ENCODE data around the gene EPC2.

EPC2 gene

DNA sequence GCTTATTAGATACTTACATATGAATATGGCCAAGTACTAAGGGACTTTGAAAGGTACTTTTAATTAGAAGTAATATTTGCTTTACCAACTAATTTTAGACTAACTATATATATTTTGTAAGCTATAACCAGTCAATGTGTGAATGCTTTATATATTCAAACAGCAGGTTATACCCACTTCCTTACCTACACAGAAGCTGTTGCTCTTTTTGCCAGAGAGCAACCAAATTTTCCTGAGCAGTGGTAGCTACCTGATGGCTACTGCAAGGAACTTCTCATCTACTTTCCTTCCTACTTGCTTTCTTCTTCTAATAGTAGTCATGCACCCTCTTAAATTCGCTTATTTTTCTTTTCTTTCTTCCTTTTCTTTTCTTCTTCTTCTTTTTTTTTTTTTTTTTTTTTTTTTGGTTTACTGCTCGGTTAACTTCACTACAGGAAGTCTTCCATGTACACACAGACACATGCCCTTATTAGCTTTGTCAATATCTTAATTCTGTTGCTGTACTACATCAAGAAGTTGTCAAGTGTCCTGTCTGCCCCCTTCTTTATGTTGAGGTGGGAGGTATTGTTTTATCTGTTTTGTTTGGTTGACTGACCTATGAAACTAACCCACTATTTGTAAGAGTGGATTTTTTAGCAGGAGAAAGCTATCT, 95.0 kb downstream of the EPC2 start:
- H3F3A ChIP-seq (ENCODE audit: low read depth) = no peaks in the 10 kb centered on the region
- H4K20me1 ChIP-seq (ENCODE audit: insufficient read depth, low read length, poor library complexity, severe bottlenecking) = peaks cover 20% of the 10 kb centered on the region
- no peaks in the 10 kb centered on the region; the same call in 1 of the 2 replicates for H3K36me3 ChIP-seq (ENCODE audit: insufficient read depth, low read length)
- no peak overlapping the region for H2AFZ ChIP-seq (ENCODE audit: low read length)
- H3K27me3 ChIP-seq (ENCODE audit: insufficient read depth, low read length, poor library complexity, severe bottlenecking) = no peaks in the 10 kb centered on the region
- no peak overlapping the region for H3K9ac ChIP-seq (ENCODE audit: low read depth, low read length, poor library complexity, severe bottlenecking)
- no peak overlapping the region for H3K4me3 ChIP-seq (ENCODE audit: low read length, poor library complexity, severe bottlenecking)
- H3K4me1 ChIP-seq (ENCODE audit: insufficient read depth, low read length, poor library complexity, severe bottlenecking) = peaks cover 8% of the 10 kb centered on the region
- no peak overlapping the region for H3K4me2 ChIP-seq (ENCODE audit: low read depth, low read length, poor library complexity, severe bottlenecking)
- peaks cover 53% of the 10 kb centered on the region for H3K79me2 ChIP-seq (ENCODE audit: insufficient read depth, low read length)
- no peaks in the 10 kb centered on the region for H3K9me3 ChIP-seq (ENCODE audit: insufficient read depth, low read depth, low read length)
- no peak for TF ChIP-seq EZH2phosphoT487 (IDR thresholded peaks at IDR 0.05; ENCODE audit: borderline replicate concordance)
- TF ChIP-seq, protein P1, sequence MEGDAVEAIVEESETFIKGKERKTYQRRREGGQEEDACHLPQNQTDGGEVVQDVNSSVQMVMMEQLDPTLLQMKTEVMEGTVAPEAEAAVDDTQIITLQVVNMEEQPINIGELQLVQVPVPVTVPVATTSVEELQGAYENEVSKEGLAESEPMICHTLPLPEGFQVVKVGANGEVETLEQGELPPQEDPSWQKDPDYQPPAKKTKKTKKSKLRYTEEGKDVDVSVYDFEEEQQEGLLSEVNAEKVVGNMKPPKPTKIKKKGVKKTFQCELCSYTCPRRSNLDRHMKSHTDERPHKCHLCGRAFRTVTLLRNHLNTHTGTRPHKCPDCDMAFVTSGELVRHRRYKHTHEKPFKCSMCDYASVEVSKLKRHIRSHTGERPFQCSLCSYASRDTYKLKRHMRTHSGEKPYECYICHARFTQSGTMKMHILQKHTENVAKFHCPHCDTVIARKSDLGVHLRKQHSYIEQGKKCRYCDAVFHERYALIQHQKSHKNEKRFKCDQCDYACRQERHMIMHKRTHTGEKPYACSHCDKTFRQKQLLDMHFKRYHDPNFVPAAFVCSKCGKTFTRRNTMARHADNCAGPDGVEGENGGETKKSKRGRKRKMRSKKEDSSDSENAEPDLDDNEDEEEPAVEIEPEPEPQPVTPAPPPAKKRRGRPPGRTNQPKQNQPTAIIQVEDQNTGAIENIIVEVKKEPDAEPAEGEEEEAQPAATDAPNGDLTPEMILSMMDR (conservative IDR thresholded peaks at IDR 0.05; ENCODE audit: low read length) = no peak
- no peaks in the 10 kb centered on the region for H3K9me2 ChIP-seq (replicated peaks; ENCODE audit: low read depth, low read length)

DNA sequence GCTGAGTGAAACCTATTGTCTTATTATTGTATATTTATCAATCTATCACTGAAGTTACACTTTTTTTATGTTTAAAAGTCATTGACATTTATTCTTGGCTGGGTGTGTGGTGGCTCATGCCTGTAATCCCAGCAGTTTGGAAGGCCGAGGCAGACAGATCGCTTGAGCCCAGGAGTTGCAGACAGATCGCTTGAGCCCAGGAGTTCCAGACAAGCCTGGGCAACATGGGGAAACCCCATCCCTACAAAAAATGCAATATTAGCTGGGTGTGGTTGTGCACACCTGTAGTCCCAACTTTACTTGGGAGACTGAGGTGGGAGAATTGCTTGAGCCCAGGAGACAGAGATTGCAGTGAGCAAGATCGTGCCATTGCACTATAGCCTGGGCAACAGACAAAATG, 97.8 kb downstream of the EPC2 start:
- no peak overlapping the region for H3K4me2 ChIP-seq (ENCODE audit: low read depth, low read length, poor library complexity, severe bottlenecking)
- peaks cover 8% of the 10 kb centered on the region for H3K4me1 ChIP-seq (ENCODE audit: insufficient read depth, low read length, poor library complexity, severe bottlenecking)
- no peaks in the 10 kb centered on the region for H3K9me3 ChIP-seq (ENCODE audit: insufficient read depth, low read depth, low read length)
- H4K20me1 ChIP-seq (ENCODE audit: insufficient read depth, low read length, poor library complexity, severe bottlenecking) = peaks cover 8% of the 10 kb centered on the region
- 0 out of 2 replicates have a peak, but pooled peaks cover 4% of the 10 kb centered on the region for H3K36me3 ChIP-seq (ENCODE audit: insufficient read depth, low read length)
- H3K79me2 ChIP-seq (ENCODE audit: insufficient read depth, low read length) = peaks cover 32% of the 10 kb centered on the region; the same call in 1 of the 2 replicates
- H3F3A ChIP-seq (ENCODE audit: low read depth) = no peaks in the 10 kb centered on the region
- no peak overlapping the region for H3K4me3 ChIP-seq (ENCODE audit: low read length, poor library complexity, severe bottlenecking)
- no peaks in the 10 kb centered on the region for H3K9me2 ChIP-seq (replicated peaks; ENCODE audit: low read depth, low read length)
- no peak overlapping the region for H3K9ac ChIP-seq (ENCODE audit: low read depth, low read length, poor library complexity, severe bottlenecking)
- TF ChIP-seq EZH2phosphoT487 (IDR thresholded peaks at IDR 0.05; ENCODE audit: borderline replicate concordance) = no peak
- TF ChIP-seq, protein P1 (conservative IDR thresholded peaks at IDR 0.05; ENCODE audit: low read length) = no peak
- no peaks in the 10 kb centered on the region for H3K27me3 ChIP-seq (ENCODE audit: insufficient read depth, low read length, poor library complexity, severe bottlenecking)
- H2AFZ ChIP-seq (ENCODE audit: low read length) = no peak overlapping the region

GRCh38 chr2:148745151-148745851, 100.8 kb downstream of the EPC2 start:
- H3K9me2 ChIP-seq (replicated peaks; ENCODE audit: low read depth, low read length) = no peaks in the 10 kb centered on the region
- no peak overlapping the region for H2AFZ ChIP-seq (ENCODE audit: low read length)
- TF ChIP-seq, protein P1 (conservative IDR thresholded peaks at IDR 0.05; ENCODE audit: low read length) = no peak
- no peak for TF ChIP-seq EZH2phosphoT487 (IDR thresholded peaks at IDR 0.05; ENCODE audit: borderline replicate concordance)
- H3K9me3 ChIP-seq (ENCODE audit: insufficient read depth, low read depth, low read length) = no peaks in the 10 kb centered on the region
- H3K9ac ChIP-seq (ENCODE audit: low read depth, low read length, poor library complexity, severe bottlenecking) = no peak overlapping the region
- H3K79me2 ChIP-seq (ENCODE audit: insufficient read depth, low read length) = peaks cover 17% of the 10 kb centered on the region; the same call in 1 of the 2 replicates
- H3K36me3 ChIP-seq (ENCODE audit: insufficient read depth, low read length) = 0 out of 2 replicates have a peak, but pooled peaks cover 4% of the 10 kb centered on the region
- H3K4me3 ChIP-seq (ENCODE audit: low read length, poor library complexity, severe bottlenecking) = no peak overlapping the region
- no peak overlapping the region for H3K4me2 ChIP-seq (ENCODE audit: low read depth, low read length, poor library complexity, severe bottlenecking)
- no peaks in the 10 kb centered on the region for H3K27me3 ChIP-seq (ENCODE audit: insufficient read depth, low read length, poor library complexity, severe bottlenecking)
- no peaks in the 10 kb centered on the region for H4K20me1 ChIP-seq (ENCODE audit: insufficient read depth, low read length, poor library complexity, severe bottlenecking)
- H3K4me1 ChIP-seq (ENCODE audit: insufficient read depth, low read length, poor library complexity, severe bottlenecking) = no peaks in the 10 kb centered on the region
- no peaks in the 10 kb centered on the region for H3F3A ChIP-seq (ENCODE audit: low read depth)
